Right ventricle myocardium inferior (tissue), 1 donor: ENCODE data around the gene LRRTM2. TPM values are rescaled to one million over a fixed set of nuclear protein-coding genes. Genes with fewer than 3 reads are reported as not detected.
A peak's percentile ranks its signal among the peaks of the same experiment; 100 is the strongest.
"Not testable (repeated sequence)": the region's sequence is repeated elsewhere in the genome, so short reads cannot be mapped to it uniquely, and the experiment has no call there.

Experiments
- ATAC-seq: fragments of 200-7000 bp; cut with Tn5 transposase; one replicate; pipeline ENCODE4 v1.9.1; 2020; ENCODE audit warnings: mild to moderate bottlenecking, moderate library complexity
- DNase-seq: peaks from one replicate; pipeline ENCODE4 v3.0.0; 2021; ENCODE audit errors: missing footprints
- intact Hi-C: fragments of 100-400 bp; cut with DNase I; formaldehyde crosslinking; loops from one replicate; pipeline ENCODE4 v1.11.0; 2022
- long read RNA-seq: library from polyadenylated mRNA; unstranded; transcript quantifications from one replicate; pipeline ENCODE4 v2.0.0, GENCODE V29; 2021
- total RNA-seq: library from RNA; stranded (reverse); fragmentation: NEBNext Ultra II Directional; extraction: Animal tissue kit (Norgen Biotek cat#: 25700); gene quantifications from one replicate; pipeline ENCODE4 v1.2.1, GENCODE V29; 2021
- donor health status: DM: no; HTN: yes; CAD: no; lungs with severe emphysema.

The LRRTM2 gene
- not detected for total RNA-seq
- long read RNA-seq: 0 reads

GRCh38 chr5:138874771-138875551 lies at the start of gene LRRTM2:
LRRTM2 (minus strand) TSS chr5:138875335; CDS start chr5:138874911, 424 bp downstream.
- intact Hi-C loops: no loop called here
- DNase-seq (no peak), ATAC-seq (no peak)

- no peak for ATAC-seq
- intact Hi-C loops: no loop called here
- DNase-seq: no peak
Measured at GRCh38 chr5:138922494-138922893, 47.4 kb upstream of the LRRTM2 start.

- ATAC-seq, intact Hi-C loops, DNase-seq: not testable (repeated sequence)
Measured at GRCh38 chr5:138921362-138921761, 46.2 kb upstream of the LRRTM2 start.

GRCh38 chr5:138920181-138920580 lies 45.0 kb upstream of the LRRTM2 start:
- DNase-seq (no peak), ATAC-seq (no peak)
- intact Hi-C loops: no loop called here

GRCh38 chr5:138918686-138919085 lies 43.6 kb upstream of the LRRTM2 start:
- DNase-seq: no peak
- intact Hi-C loops: no loop called here
- ATAC-seq: peak; percentile 21

- intact Hi-C loops: no loop called here
- DNase-seq (no peak), ATAC-seq (peak; percentile 67)
Measured at GRCh38 chr5:138914338-138914737, 39.2 kb upstream of the LRRTM2 start.

GRCh38 chr5:138913773-138914172 lies 38.6 kb upstream of the LRRTM2 start:
- DNase-seq: no peak
- intact Hi-C loops: no loop called here
- no peak for ATAC-seq

- ATAC-seq (no peak), DNase-seq (no peak)
- intact Hi-C loops: no loop called here
Measured at GRCh38 chr5:138912093-138912492, 37.0 kb upstream of the LRRTM2 start.

GRCh38 chr5:138911441-138911840 lies 36.3 kb upstream of the LRRTM2 start:
- DNase-seq: no peak
- no peak for ATAC-seq
- intact Hi-C loops: no loop called here

- DNase-seq (no peak), ATAC-seq (no peak)
- intact Hi-C loops: no loop called here
Measured at GRCh38 chr5:138910546-138911185, 35.5 kb upstream of the LRRTM2 start.

- intact Hi-C loops: no loop called here
- no peak for DNase-seq
- ATAC-seq: no peak
Measured at GRCh38 chr5:138909734-138910133, 34.6 kb upstream of the LRRTM2 start.

- DNase-seq (no peak), ATAC-seq (no peak)
- intact Hi-C loops: no loop called here
Measured at GRCh38 chr5:138905541-138905940, 30.4 kb upstream of the LRRTM2 start.

GRCh38 chr5:138903130-138903775 lies 28.1 kb upstream of the LRRTM2 start:
- ATAC-seq: no peak
- no peak for DNase-seq
- intact Hi-C loops: no loop called here

GRCh38 chr5:138901716-138902115 lies 26.6 kb upstream of the LRRTM2 start:
- intact Hi-C loops: no loop called here
- ATAC-seq (no peak), DNase-seq (no peak)

GRCh38 chr5:138900281-138900965 lies 25.3 kb upstream of the LRRTM2 start:
- DNase-seq (no peak), ATAC-seq (no peak)
- intact Hi-C loops: no loop called here

- ATAC-seq: no peak
- DNase-seq: no peak
- intact Hi-C loops: no loop called here
Measured at GRCh38 chr5:138898742-138899141, 23.6 kb upstream of the LRRTM2 start.

- ATAC-seq: no peak
- DNase-seq: no peak
- intact Hi-C loops: no loop called here
Measured at GRCh38 chr5:138898299-138898698, 23.2 kb upstream of the LRRTM2 start.

GRCh38 chr5:138895918-138896317 lies 20.8 kb upstream of the LRRTM2 start:
- DNase-seq (no peak), ATAC-seq (no peak)
- intact Hi-C loops: no loop called here

GRCh38 chr5:138890644-138891043 lies 15.5 kb upstream of the LRRTM2 start:
- ATAC-seq: no peak
- intact Hi-C loops: no loop called here
- no peak for DNase-seq
